Measurements from ENCODE around the gene CDK2AP2.

DNA sequence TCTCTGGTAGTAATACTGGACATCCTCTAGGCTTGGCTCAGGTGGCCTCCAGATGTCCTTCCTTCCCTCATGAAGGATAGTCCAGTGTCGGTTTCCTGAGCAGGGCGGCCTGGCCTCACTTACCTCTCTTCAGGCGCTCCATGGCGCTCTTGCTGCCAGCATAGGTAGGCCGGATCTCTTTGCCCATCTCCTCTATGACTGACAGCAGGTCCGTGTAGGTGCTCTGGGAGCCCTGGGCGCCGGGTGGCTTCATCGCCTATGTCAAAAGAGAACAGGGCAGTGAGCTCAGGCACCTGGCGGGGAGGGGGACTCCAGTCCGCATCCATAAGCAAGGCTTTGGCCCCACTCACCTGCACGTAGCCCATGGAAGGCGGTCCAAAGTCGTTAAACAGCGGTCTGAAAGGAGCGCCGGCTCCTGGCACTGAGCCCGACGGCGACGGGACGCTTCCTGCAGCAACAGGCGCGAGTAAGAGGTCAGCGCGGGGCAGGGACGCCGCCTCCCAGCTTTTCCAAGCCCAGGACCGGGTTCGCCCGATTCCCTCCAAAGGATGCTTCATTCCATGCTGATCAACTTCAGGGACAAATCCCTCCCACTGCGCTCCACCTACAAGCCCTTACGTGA is 609 bp downstream of the CDK2AP2 start:
- TF ChIP-seq TAF1 (IDR thresholded peaks at IDR 0.05; ENCODE audit: borderline replicate concordance, low read depth, low read length): no peak
- TF ChIP-seq POLR2AphosphoS5 (IDR thresholded peaks at IDR 0.05; ENCODE audit: low read depth, low read length): no peak
- no peak for TF ChIP-seq RAD21 (IDR thresholded peaks at IDR 0.05; ENCODE audit: low read length)
- TF ChIP-seq, protein P1, sequence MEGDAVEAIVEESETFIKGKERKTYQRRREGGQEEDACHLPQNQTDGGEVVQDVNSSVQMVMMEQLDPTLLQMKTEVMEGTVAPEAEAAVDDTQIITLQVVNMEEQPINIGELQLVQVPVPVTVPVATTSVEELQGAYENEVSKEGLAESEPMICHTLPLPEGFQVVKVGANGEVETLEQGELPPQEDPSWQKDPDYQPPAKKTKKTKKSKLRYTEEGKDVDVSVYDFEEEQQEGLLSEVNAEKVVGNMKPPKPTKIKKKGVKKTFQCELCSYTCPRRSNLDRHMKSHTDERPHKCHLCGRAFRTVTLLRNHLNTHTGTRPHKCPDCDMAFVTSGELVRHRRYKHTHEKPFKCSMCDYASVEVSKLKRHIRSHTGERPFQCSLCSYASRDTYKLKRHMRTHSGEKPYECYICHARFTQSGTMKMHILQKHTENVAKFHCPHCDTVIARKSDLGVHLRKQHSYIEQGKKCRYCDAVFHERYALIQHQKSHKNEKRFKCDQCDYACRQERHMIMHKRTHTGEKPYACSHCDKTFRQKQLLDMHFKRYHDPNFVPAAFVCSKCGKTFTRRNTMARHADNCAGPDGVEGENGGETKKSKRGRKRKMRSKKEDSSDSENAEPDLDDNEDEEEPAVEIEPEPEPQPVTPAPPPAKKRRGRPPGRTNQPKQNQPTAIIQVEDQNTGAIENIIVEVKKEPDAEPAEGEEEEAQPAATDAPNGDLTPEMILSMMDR (IDR thresholded peaks at IDR 0.05): no peak
- no peak for TF ChIP-seq RFX5 (IDR thresholded peaks at IDR 0.05; ENCODE audit: low read length)
- TF ChIP-seq NRF1 (IDR thresholded peaks at IDR 0.05; ENCODE audit: low read depth, low read length): no peak
